ENCODE results near the gene ANKRD12. TPM values are rescaled to one million over a fixed set of nuclear protein-coding genes. Genes with fewer than 3 reads are reported as not detected.
"Not testable (repeated sequence)": the region's sequence is repeated elsewhere in the genome, so short reads cannot be mapped to it uniquely, and the experiment has no call there.

The ANKRD12 gene
- total and polyA plus RNA-seq, 4 donors = 2.7 to 59.7 (median 17.3) TPM

DNA sequence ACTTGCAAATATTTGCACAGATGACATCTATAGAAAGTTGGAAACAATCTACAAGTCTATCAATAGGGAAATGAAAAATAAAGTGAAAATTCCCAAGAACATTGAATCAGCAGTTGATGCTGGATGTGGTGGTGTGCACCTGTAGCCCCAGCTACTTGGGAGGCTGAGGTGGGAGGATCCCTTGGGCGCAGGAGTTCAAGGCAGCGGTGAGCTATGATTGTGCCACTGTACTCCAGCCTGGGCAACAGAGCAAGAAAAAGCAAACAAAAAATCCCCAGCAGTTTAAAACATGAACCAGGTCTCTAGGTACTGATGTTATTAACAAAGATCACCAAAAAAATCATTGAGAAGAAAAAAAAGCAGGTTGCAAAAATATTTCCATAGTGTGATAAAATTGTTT, 49.4 kb upstream of the ANKRD12 start:
- no peak overlapping the region for H3K27ac ChIP-seq (ENCODE audit: low read depth in 1 of 2, low read length in 2 of 2)
- no peaks in the 10 kb centered on the region for H3K36me3 ChIP-seq (ENCODE audit: control insufficient read depth in 4 of 4, insufficient read depth in 3 of 4, low read depth in 1 of 4, low read length in 3 of 4)
- TF ChIP-seq FOXA1 (IDR thresholded peaks at IDR 0.05) = no peak
- no peak for TF ChIP-seq FOXA2 (IDR thresholded peaks at IDR 0.05)
- WGBS = 97% methylated on average over 2 of the region's 2 CpGs
- no peak for DNase-seq (ENCODE audit: low spot score)
- H3K4me1 ChIP-seq (ENCODE audit: control insufficient read depth in 4 of 4, insufficient read depth in 4 of 4, low read length in 3 of 4) = peaks cover 0 to 2% (median under 1%) of the 10 kb centered on the region in 4 donors
- H3K27me3 ChIP-seq (ENCODE audit: control insufficient read depth in 4 of 4, insufficient read depth in 4 of 4, low read length in 3 of 4) = no peaks in the 10 kb centered on the region
- H3K4me3 ChIP-seq (ENCODE audit: low read depth in 1 of 3, low read length in 3 of 3) = no peak overlapping the region
- no peak overlapping the region for H3K9ac ChIP-seq (ENCODE audit: low read depth in 1 of 2, low read length in 2 of 2)
- H3K9me3 ChIP-seq (ENCODE audit: control insufficient read depth in 4 of 4, low read length in 3 of 4) = no peaks in the 10 kb centered on the region

DNA sequence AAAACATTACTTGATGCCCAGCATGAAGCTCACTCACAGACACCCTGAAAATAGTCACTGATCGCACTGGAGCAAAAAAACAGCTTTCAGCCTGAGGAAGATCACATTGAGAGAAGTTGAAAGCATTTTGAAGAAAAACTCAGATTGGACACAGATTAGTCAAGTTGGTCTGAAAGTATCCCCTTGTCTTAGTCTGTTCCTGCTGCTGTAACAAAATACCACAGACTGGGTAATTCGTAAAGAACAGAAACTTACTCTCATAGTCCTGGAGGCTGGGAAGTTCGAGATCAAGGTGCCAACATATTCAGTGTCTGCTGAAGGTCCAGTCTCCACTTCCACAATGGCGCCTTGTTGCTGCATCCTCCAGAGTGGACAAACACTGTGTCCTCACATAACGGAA, 48.3 kb upstream of the ANKRD12 start:
- H3K27me3 ChIP-seq (ENCODE audit: control insufficient read depth in 4 of 4, insufficient read depth in 4 of 4, low read length in 3 of 4) = no peaks in the 10 kb centered on the region
- no peak for DNase-seq (ENCODE audit: low spot score)
- peaks cover 0 to 6% (median 3%) of the 10 kb centered on the region in 4 donors for H3K4me1 ChIP-seq (ENCODE audit: control insufficient read depth in 4 of 4, insufficient read depth in 4 of 4, low read length in 3 of 4)
- H3K4me3 ChIP-seq (ENCODE audit: low read depth in 1 of 3, low read length in 3 of 3) = no peak overlapping the region
- no peaks in the 10 kb centered on the region for H3K9me3 ChIP-seq (ENCODE audit: control insufficient read depth in 4 of 4, low read length in 3 of 4)
- no peak overlapping the region for H3K27ac ChIP-seq (ENCODE audit: low read depth in 1 of 2, low read length in 2 of 2)
- H3K9ac ChIP-seq (ENCODE audit: low read depth in 1 of 2, low read length in 2 of 2) = no peak overlapping the region
- WGBS = 97% methylated on average over 5 of the region's 5 CpGs
- H3K36me3 ChIP-seq (ENCODE audit: control insufficient read depth in 4 of 4, insufficient read depth in 3 of 4, low read depth in 1 of 4, low read length in 3 of 4) = no peaks in the 10 kb centered on the region
- TF ChIP-seq RAD21 (IDR thresholded peaks at IDR 0.05) = no peak
- no peak for TF ChIP-seq GABPA (IDR thresholded peaks at IDR 0.05 in 1 of 2, conservative IDR thresholded peaks at IDR 0.05 in 1 of 2)
- TF ChIP-seq, protein P1, sequence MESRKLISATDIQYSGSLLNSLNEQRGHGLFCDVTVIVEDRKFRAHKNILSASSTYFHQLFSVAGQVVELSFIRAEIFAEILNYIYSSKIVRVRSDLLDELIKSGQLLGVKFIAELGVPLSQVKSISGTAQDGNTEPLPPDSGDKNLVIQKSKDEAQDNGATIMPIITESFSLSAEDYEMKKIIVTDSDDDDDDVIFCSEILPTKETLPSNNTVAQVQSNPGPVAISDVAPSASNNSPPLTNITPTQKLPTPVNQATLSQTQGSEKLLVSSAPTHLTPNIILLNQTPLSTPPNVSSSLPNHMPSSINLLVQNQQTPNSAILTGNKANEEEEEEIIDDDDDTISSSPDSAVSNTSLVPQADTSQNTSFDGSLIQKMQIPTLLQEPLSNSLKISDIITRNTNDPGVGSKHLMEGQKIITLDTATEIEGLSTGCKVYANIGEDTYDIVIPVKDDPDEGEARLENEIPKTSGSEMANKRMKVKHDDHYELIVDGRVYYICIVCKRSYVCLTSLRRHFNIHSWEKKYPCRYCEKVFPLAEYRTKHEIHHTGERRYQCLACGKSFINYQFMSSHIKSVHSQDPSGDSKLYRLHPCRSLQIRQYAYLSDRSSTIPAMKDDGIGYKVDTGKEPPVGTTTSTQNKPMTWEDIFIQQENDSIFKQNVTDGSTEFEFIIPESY (IDR thresholded peaks at IDR 0.05) = no peak
- TF ChIP-seq MAX (IDR thresholded peaks at IDR 0.05) = no peak
- no peak for TF ChIP-seq HNF4A (conservative IDR thresholded peaks at IDR 0.05)
- TF ChIP-seq HNF4G (IDR thresholded peaks at IDR 0.05) = no peak

DNA sequence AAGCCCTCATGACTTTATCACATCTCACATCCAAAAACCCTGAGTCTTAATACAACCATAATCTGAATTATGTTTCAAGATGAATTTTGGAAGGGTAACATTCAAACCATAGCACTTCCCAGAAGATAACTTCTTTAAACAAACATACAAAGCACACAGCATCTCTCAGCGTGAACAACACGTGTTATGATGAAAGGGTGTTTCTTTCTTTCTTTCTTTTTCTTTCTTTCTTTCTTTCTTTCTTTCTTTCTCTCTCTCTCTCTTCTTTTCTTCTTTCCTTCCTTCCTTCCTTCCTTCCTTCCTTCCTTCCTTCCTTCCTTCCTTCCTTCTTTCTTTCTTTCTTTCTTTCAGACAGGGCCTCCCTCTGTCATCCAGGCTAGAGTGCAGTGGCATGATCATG, 47.9 kb upstream of the ANKRD12 start:
- not testable (repeated sequence) for H3K4me1 ChIP-seq (ENCODE audit: control insufficient read depth in 4 of 4, insufficient read depth in 4 of 4, low read length in 3 of 4); H3K4me3 ChIP-seq (ENCODE audit: low read depth in 1 of 3, low read length in 3 of 3); DNase-seq (ENCODE audit: low spot score); H3K27ac ChIP-seq (ENCODE audit: low read depth in 1 of 2, low read length in 2 of 2); H3K9me3 ChIP-seq (ENCODE audit: control insufficient read depth in 4 of 4, low read length in 3 of 4); H3K9ac ChIP-seq (ENCODE audit: low read depth in 1 of 2, low read length in 2 of 2); H3K36me3 ChIP-seq (ENCODE audit: control insufficient read depth in 4 of 4, insufficient read depth in 3 of 4, low read depth in 1 of 4, low read length in 3 of 4); H3K27me3 ChIP-seq (ENCODE audit: control insufficient read depth in 4 of 4, insufficient read depth in 4 of 4, low read length in 3 of 4)
- 97% methylated on average over 2 of the region's 2 CpGs for WGBS

GRCh38 chr18:9090578-9090977, 46.0 kb upstream of the ANKRD12 start:
- H3K4me3 ChIP-seq (ENCODE audit: low read depth in 1 of 3, low read length in 3 of 3) = no peak overlapping the region
- H3K9ac ChIP-seq (ENCODE audit: low read depth in 1 of 2, low read length in 2 of 2) = no peak overlapping the region
- no peaks in the 10 kb centered on the region for H3K27me3 ChIP-seq (ENCODE audit: control insufficient read depth in 4 of 4, insufficient read depth in 4 of 4, low read length in 3 of 4)
- WGBS = 92% methylated on average over 5 of the region's 5 CpGs
- no peak for DNase-seq (ENCODE audit: low spot score)
- H3K9me3 ChIP-seq (ENCODE audit: control insufficient read depth in 4 of 4, low read length in 3 of 4) = no peaks in the 10 kb centered on the region
- no peaks in the 10 kb centered on the region for H3K36me3 ChIP-seq (ENCODE audit: control insufficient read depth in 4 of 4, insufficient read depth in 3 of 4, low read depth in 1 of 4, low read length in 3 of 4)
- H3K4me1 ChIP-seq (ENCODE audit: control insufficient read depth in 4 of 4, insufficient read depth in 4 of 4, low read length in 3 of 4) = peaks cover 5 to 15% (median 10%) of the 10 kb centered on the region in 4 donors
- H3K27ac ChIP-seq (ENCODE audit: low read depth in 1 of 2, low read length in 2 of 2) = no peak overlapping the region
- no peak for TF ChIP-seq JUND (IDR thresholded peaks at IDR 0.05)
- no peak for TF ChIP-seq GABPA (IDR thresholded peaks at IDR 0.05 in 1 of 2, conservative IDR thresholded peaks at IDR 0.05 in 1 of 2)
- TF ChIP-seq, protein P2, sequence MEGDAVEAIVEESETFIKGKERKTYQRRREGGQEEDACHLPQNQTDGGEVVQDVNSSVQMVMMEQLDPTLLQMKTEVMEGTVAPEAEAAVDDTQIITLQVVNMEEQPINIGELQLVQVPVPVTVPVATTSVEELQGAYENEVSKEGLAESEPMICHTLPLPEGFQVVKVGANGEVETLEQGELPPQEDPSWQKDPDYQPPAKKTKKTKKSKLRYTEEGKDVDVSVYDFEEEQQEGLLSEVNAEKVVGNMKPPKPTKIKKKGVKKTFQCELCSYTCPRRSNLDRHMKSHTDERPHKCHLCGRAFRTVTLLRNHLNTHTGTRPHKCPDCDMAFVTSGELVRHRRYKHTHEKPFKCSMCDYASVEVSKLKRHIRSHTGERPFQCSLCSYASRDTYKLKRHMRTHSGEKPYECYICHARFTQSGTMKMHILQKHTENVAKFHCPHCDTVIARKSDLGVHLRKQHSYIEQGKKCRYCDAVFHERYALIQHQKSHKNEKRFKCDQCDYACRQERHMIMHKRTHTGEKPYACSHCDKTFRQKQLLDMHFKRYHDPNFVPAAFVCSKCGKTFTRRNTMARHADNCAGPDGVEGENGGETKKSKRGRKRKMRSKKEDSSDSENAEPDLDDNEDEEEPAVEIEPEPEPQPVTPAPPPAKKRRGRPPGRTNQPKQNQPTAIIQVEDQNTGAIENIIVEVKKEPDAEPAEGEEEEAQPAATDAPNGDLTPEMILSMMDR (IDR thresholded peaks at IDR 0.05; ENCODE audit: low read depth, low read length, missing input control) = no peak
- no peak for TF ChIP-seq HNF4A (conservative IDR thresholded peaks at IDR 0.05)
- no peak for TF ChIP-seq FOXA2 (IDR thresholded peaks at IDR 0.05)
- no peak for TF ChIP-seq NR2F2 (IDR thresholded peaks at IDR 0.05)
- no peak for TF ChIP-seq RXRA (IDR thresholded peaks at IDR 0.05)
- no peak for TF ChIP-seq RAD21 (IDR thresholded peaks at IDR 0.05)
- TF ChIP-seq HNF4G (IDR thresholded peaks at IDR 0.05) = no peak
- TF ChIP-seq REST (IDR thresholded peaks at IDR 0.05) = no peak
- TF ChIP-seq TAF1 (conservative IDR thresholded peaks at IDR 0.05) = no peak
- no peak for TF ChIP-seq YY1 (IDR thresholded peaks at IDR 0.05)
- no peak for TF ChIP-seq SP1 (IDR thresholded peaks at IDR 0.05)
- TF ChIP-seq FOXA1 (IDR thresholded peaks at IDR 0.05) = no peak
- no peak for TF ChIP-seq MAX (IDR thresholded peaks at IDR 0.05)

Measured in liver (tissue), 9 donors.